SJCRH30 (cell line): Measurements from ENCODE around the gene UBE2G2. TPM values are rescaled to one million over a fixed set of nuclear protein-coding genes. Genes with fewer than 3 reads are reported as not detected.

Experiments
- DNase-seq, 2 experiments: peaks; one replicate each; pipeline ENCODE4 v3.0.0-alpha.2; 2015 to 2020
- H3K27ac ChIP-seq: fragments of 250-450 bp; sonication (Bioruptor Pico); 2 replicates; pipeline ENCODE4 v1.5.1; 2020; ENCODE audit warnings: mild to moderate bottlenecking, moderate library complexity
- H3K27me3 ChIP-seq: fragments of 250-450 bp; sonication (Bioruptor Pico); 2 replicates; pipeline ENCODE4 v1.5.1; 2020; ENCODE audit warnings: mild to moderate bottlenecking, moderate library complexity
- H3K36me3 ChIP-seq: fragments of 250-450 bp; sonication (Bioruptor Pico); 2 replicates; pipeline ENCODE4 v1.5.1; 2020; ENCODE audit warnings: mild to moderate bottlenecking, moderate library complexity
- H3K4me1 ChIP-seq: fragments of 250-450 bp; sonication (Bioruptor Pico); 2 replicates; pipeline ENCODE4 v1.5.1; 2020; ENCODE audit warnings: mild to moderate bottlenecking, moderate library complexity
- H3K4me3 ChIP-seq: fragments of 250-450 bp; sonication (Bioruptor Pico); 2 replicates; pipeline ENCODE4 v1.5.1; 2020; ENCODE audit warnings: mild to moderate bottlenecking, moderate library complexity
- H3K9me3 ChIP-seq: fragments of 250-450 bp; sonication (Bioruptor Pico); replicated peaks from 2 replicates; pipeline ENCODE4 v1.5.1; 2020; ENCODE audit warnings: mild to moderate bottlenecking, moderate library complexity
- total RNA-seq: library from RNA; depleted of rRNA; stranded (reverse); fragments of >200 nt; shearing (Covaris generic); gene quantifications from 2 replicates; pipeline ENCODE4 v1.2.3, GENCODE V29; 2014

Gene UBE2G2
- total RNA-seq, 1 experiment from 2014 or later: 90.5 TPM

GRCh38 chr21:44762221-44763049, 39.2 kb downstream of the UBE2G2 start:
- Histone ChIP-seq H3K4me3 (no peak overlapping the region), H3K27me3 (no peaks in the 10 kb centered on the region), H3K4me1 (no peaks in the 10 kb centered on the region), H3K9me3 (no peaks in the 10 kb centered on the region), H3K27ac (no peak overlapping the region), H3K36me3 (no peaks in the 10 kb centered on the region)
- no peak for DNase-seq

- H3K36me3 ChIP-seq: no peaks in the 10 kb centered on the region
- H3K4me3 ChIP-seq: no peak overlapping the region
- no peak for DNase-seq
- H3K27me3 ChIP-seq: no peaks in the 10 kb centered on the region
- no peaks in the 10 kb centered on the region for H3K9me3 ChIP-seq
- no peaks in the 10 kb centered on the region for H3K4me1 ChIP-seq
- no peak overlapping the region for H3K27ac ChIP-seq
Observed at GRCh38 chr21:44761747-44762208, 39.8 kb downstream of the UBE2G2 start.

DNA sequence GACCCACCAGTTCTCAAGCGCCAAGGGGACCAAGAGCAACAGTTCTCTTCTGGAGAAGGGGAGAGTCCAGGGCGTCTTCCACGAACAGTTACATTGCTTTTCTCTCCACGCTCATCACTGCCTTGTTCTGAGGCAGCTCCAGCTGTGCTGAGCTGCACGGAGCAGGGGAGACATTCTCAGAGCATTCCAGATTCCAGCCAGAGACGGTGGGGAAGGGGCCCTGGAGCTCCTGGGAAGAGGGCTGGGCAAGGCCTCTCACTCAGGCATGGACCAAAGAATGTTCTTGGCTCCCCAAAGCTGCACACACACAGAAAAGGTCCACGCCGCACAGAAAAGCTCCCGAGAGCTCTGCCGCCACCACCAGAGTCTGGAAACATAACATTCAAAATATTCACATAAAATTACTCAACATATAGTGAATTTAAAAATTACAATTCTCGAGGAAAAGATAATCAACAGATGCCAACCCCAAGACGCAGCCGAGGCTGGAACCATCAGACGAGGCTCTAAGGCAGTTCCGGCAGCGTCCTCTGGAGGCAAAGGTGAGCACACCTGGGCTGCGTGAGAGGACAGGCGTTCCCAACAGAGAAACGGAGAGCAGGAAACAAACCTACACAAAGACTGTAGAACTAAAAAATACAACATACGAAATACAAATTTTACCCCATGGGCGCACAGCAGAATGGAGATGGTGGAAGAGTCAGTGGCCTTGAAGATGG, 40.5 kb downstream of the UBE2G2 start:
- no peaks in the 10 kb centered on the region for H3K4me1 ChIP-seq
- DNase-seq: no peak
- no peaks in the 10 kb centered on the region for H3K27me3 ChIP-seq
- H3K9me3 ChIP-seq: no peaks in the 10 kb centered on the region
- no peak overlapping the region for H3K27ac ChIP-seq
- no peak overlapping the region for H3K4me3 ChIP-seq
- no peaks in the 10 kb centered on the region for H3K36me3 ChIP-seq

- no peaks in the 10 kb centered on the region for H3K4me1 ChIP-seq
- DNase-seq: no peak
- H3K36me3 ChIP-seq: no peaks in the 10 kb centered on the region
- H3K27me3 ChIP-seq: no peaks in the 10 kb centered on the region
- no peak overlapping the region for H3K4me3 ChIP-seq
- H3K27ac ChIP-seq: no peak overlapping the region
- 0 out of 2 replicates have a peak, but pooled peaks cover 2% of the 10 kb centered on the region for H3K9me3 ChIP-seq
Observed at GRCh38 chr21:44760376-44760775, 41.2 kb downstream of the UBE2G2 start.

DNA sequence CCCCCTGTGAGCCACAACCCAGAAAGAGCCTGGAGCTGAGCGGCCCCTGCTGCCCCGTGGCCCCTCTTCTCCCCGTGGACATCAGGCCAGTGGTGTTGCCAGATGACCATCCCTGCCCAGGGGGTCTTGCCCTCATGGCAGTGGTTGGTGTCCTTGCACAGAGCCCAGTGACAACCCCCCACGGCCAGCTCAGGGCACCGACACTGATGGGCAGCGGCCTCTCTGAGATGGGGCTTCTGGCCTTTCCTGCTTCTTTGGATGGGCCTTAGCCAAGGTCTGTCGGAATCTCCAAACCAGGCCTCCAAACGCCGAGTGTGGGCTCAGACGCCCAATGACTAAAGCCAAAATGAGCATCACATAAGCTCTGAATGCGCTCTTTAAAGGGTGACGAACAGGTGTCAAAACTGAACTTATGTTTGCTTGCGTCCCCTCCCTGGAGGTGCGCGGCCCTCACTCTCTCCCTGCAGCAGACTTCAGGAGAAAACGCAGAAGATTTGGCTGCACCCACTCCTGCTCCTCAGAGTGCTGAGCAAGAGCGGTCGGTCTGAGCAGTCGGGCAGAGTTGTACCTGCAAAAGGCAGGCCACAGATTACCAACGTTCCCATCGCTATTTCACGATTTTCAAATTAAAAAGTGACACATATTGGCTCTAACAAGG, 41.9 kb downstream of the UBE2G2 start:
- Histone ChIP-seq H3K36me3 (no peaks in the 10 kb centered on the region), H3K4me1 (no peaks in the 10 kb centered on the region), H3K27ac (no peak overlapping the region), H3K9me3 (peaks cover 5% of the 10 kb centered on the region; the same call in 1 of the 2 replicates), H3K27me3 (no peaks in the 10 kb centered on the region), H3K4me3 (no peak overlapping the region)
- DNase-seq: no peak

DNA sequence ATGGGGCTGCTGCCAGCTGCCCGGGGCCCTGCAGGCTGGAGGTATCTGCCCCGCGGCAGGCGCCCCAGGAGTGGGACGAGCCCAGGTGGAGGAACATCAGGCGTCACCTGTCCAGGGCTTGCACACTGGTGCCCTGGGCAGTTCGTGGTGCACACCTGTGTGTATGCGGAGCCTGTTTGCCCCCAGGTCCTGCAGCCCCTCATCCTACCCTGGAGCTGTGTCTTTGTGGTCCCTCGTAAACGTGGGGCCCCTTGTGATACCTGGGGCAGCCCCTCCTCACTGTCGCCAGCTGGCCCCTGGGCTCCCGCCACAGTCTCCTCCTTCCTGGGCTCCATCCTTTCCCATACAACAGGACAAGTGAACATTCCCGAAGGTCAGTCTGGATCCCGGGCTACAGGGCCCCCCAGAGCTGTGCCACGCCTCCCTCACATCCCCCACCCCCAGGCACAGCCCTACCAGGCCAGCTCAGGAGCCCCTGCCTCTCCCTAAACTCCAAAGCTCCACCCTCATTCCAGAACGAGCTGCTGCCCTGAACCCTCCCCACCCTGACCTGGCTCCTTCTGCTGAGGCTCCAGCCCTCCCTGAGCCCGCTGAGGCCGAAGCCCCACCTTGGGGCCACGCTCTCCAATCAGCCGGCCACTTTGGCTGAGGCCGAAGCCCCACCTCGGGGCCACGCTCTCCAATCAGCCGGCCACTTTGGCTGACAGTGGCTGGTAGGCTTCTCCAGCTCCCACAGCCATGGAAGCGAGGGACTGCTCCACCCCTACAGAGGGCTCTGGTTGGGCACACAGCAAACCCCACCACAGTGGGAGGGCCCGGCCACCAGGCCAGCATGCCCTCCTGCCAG, 42.6 kb downstream of the UBE2G2 start:
- H3K4me3 ChIP-seq: no peak overlapping the region
- H3K27me3 ChIP-seq: no peaks in the 10 kb centered on the region
- no peak overlapping the region for H3K27ac ChIP-seq
- H3K9me3 ChIP-seq: peaks cover 5% of the 10 kb centered on the region; the same call in 1 of the 2 replicates
- H3K4me1 ChIP-seq: no peaks in the 10 kb centered on the region
- no peaks in the 10 kb centered on the region for H3K36me3 ChIP-seq
- no peak for DNase-seq

DNA sequence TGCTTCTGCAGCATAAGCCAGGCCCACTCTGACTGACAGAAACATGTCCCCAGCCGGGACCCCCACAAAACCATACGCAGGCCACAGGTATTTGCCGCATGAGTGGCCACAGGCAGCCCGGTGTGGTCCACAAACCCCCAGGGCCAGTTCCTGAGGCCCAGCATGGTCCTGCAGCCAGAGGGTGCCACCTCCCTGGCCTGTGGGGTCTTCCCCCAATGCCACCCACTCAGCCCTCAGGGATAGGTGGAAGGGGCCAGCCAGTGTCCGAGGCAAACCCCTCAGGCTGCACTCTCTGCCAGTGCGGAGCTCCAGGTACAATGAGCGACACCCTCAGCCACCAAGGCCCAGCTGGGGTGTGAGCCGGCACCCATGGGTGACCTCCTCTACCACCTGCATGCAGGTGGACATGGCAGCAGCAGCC, 43.5 kb downstream of the UBE2G2 start:
- H3K9me3 ChIP-seq: peaks cover 5% of the 10 kb centered on the region; the same call in 1 of the 2 replicates
- DNase-seq: no peak

GRCh38 chr21:44757731-44758130, 43.9 kb downstream of the UBE2G2 start:
- no peak for DNase-seq
- Histone ChIP-seq H3K4me3 (no peak overlapping the region), H3K27ac (no peak overlapping the region), H3K36me3 (no peaks in the 10 kb centered on the region), H3K9me3 (peaks cover 5% of the 10 kb centered on the region; the same call in 1 of the 2 replicates), H3K27me3 (no peaks in the 10 kb centered on the region), H3K4me1 (no peaks in the 10 kb centered on the region)

More for the DNA sequence above, 43.5 kb downstream of the UBE2G2 start:
- Histone ChIP-seq H3K27me3 (no peaks in the 10 kb centered on the region), H3K4me1 (no peaks in the 10 kb centered on the region), H3K27ac (no peak overlapping the region), H3K36me3 (no peaks in the 10 kb centered on the region), H3K4me3 (no peak overlapping the region)

- no peak for DNase-seq
- Histone ChIP-seq H3K27ac (no peak overlapping the region), H3K4me3 (no peak overlapping the region), H3K9me3 (peaks cover 5% of the 10 kb centered on the region; the same call in 1 of the 2 replicates), H3K4me1 (no peaks in the 10 kb centered on the region), H3K27me3 (no peaks in the 10 kb centered on the region), H3K36me3 (no peaks in the 10 kb centered on the region)
Observed at GRCh38 chr21:44756423-44757185, 45.0 kb downstream of the UBE2G2 start.

- peaks cover 5% of the 10 kb centered on the region; the same call in 1 of the 2 replicates for H3K9me3 ChIP-seq
- no peaks in the 10 kb centered on the region for H3K4me1 ChIP-seq
- peak in 1 of 2 experiments; percentile 52 for DNase-seq
- no peak overlapping the region for H3K4me3 ChIP-seq
- no peak overlapping the region for H3K27ac ChIP-seq
- H3K27me3 ChIP-seq: no peaks in the 10 kb centered on the region
- H3K36me3 ChIP-seq: no peaks in the 10 kb centered on the region
Observed at GRCh38 chr21:44755227-44755626, 46.4 kb downstream of the UBE2G2 start.

DNA sequence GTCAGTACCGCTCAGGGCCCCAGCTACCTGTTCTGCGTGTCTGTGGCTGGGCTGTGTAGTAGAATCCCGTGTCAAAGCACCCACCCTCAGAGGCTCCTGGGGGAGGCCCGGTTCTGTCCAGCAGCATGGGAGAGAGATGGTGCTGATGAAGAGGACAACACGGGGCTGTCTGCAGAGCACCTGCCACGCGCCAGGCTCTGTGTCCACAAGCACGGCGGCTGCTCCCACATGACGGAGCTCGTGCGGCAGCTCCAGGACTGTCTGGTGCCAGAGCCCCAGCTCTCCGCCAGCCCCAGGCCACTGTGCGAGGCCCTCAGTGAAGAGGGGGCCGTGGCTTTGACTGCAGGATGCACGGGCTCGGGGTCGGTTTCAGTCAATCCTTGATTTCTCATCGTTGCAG, 48.3 kb downstream of the UBE2G2 start:
- Histone ChIP-seq H3K4me1 (peaks cover 2% of the 10 kb centered on the region; the same call in 1 of the 2 replicates), H3K9me3 (peaks cover 5% of the 10 kb centered on the region; the same call in 1 of the 2 replicates), H3K27me3 (no peaks in the 10 kb centered on the region), H3K36me3 (no peaks in the 10 kb centered on the region), H3K4me3 (no peak overlapping the region), H3K27ac (no peak overlapping the region)
- no peak for DNase-seq

- DNase-seq: no peak
- H3K4me1 ChIP-seq: peaks cover 2% of the 10 kb centered on the region; the same call in 1 of the 2 replicates
- no peaks in the 10 kb centered on the region for H3K27me3 ChIP-seq
- H3K4me3 ChIP-seq: no peak overlapping the region
- H3K27ac ChIP-seq: no peak overlapping the region
- H3K36me3 ChIP-seq: no peaks in the 10 kb centered on the region
- H3K9me3 ChIP-seq: peaks cover 5% of the 10 kb centered on the region; the same call in 1 of the 2 replicates
Observed at GRCh38 chr21:44752671-44753235, 48.9 kb downstream of the UBE2G2 start.
